IPS DF 6.9 (cell line): Measurements from ENCODE around the gene SF3A2.
A peak's percentile ranks its signal among the peaks of the same experiment; 100 is the strongest.

Source experiments
- DNase-seq: peaks from one replicate; pipeline ENCODE4 v3.0.0-alpha.2; 2013; ENCODE audit warnings: low read depth, low spot score
- H3K27ac ChIP-seq: one replicate; pipeline ENCODE4 v1.5.1; 2013; ENCODE audit warnings: low read length, control low read depth
- H3K27me3 ChIP-seq: 2 replicates; pipeline ENCODE4 v1.6.1; 2013; ENCODE audit warnings: mild to moderate bottlenecking, low read length; ENCODE audit not compliant: control insufficient read depth, insufficient read depth
- H3K36me3 ChIP-seq: 2 replicates; pipeline ENCODE4 v1.6.1; 2013; ENCODE audit warnings: low read length; ENCODE audit not compliant: control insufficient read depth, insufficient read depth
- H3K4me1 ChIP-seq: 2 replicates; pipeline ENCODE4 v1.6.1; 2013; ENCODE audit warnings: low read length; ENCODE audit not compliant: control insufficient read depth, insufficient read depth
- H3K4me3 ChIP-seq: 2 replicates; pipeline ENCODE4 v1.5.1; 2013; ENCODE audit warnings: mild to moderate bottlenecking, low read length
- H3K9me3 ChIP-seq: 2 replicates; pipeline ENCODE4 v1.6.1; 2013; ENCODE audit warnings: low read length, inconsistent platforms; ENCODE audit not compliant: control insufficient read depth, insufficient read depth
- WGBS: extraction: QIAGEN DNeasy Blood & Tissue Kit; methylation state at CpG from one replicate; pipeline ENCODE4 v1.1.7; 2013; ENCODE audit warnings: mixed read lengths, missing lambda C conversion rate; ENCODE audit not compliant: insufficient read length, insufficient coverage; 5-methylcytosine and 5-hydroxymethylcytosine counted together

SF3A2 gene

DNA sequence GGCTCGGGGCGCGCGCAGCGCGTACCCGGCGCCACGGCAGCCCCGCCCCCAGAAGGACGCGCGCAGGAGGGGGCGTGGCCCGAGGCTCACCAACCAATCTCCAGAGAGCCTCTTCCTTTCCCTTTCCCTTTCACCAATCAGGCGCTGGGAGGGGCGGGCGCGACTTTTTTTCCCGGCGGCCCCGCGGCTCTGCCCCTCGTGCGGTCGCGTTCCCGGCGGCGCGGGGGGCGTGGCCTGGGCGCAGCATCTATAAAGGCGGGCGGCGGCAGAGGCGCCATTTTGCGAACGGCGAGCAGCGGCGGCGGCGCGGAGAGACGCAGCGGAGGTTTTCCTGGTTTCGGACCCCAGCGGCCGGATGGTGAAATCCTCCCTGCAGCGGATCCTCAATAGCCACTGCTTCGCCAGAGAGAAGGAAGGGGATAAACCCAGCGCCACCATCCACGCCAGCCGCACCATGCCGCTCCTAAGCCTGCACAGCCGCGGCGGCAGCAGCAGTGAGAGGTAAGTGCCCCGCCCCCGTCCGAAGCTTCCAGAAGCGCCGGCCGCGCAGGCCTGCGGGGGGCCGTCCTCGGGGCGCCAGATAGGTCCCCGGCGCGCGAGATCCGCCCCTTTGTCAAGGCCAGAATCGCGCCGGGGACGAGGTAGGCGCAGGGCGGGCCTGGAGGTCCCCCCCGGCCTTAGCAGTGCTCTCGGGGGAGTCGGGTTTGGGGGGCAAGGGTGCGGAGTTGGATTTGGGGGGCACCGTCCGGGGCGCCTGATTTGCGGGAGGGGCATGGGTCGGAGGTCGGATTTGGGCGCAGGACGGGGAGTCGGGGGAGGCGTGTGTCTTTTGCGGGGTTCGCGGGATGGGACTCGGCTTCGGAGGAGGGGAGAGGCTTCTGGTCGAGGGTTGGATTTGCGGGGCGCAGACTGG, 32.9 kb downstream of the SF3A2 start:
- Histone ChIP-seq H3K4me3 (peak overlapping the region; percentile 97), H3K9me3 (no peaks in the 10 kb centered on the region), H3K4me1 (peaks cover 5% of the 10 kb centered on the region), H3K36me3 (peaks cover 13% of the 10 kb centered on the region), H3K27me3 (no peaks in the 10 kb centered on the region), H3K27ac (no peak overlapping the region)
- WGBS = no CpG with 5 or more reads among the region's 103 CpGs
- peak; percentile 74 for DNase-seq

DNA sequence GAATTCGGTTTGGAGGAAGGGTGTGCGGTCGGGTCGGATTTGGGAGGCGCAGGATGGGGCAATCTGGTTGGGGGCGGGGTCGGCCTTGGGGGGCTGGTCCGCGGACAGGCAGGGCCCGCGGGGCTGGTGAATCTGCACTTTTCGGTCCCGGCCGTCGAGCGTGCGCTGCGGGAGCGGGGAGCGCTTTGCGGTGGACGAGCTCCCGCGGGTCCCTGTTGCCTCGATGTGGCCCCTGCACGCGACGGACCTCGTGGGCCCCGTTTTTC, 33.5 kb downstream of the SF3A2 start:
- no peaks in the 10 kb centered on the region for H3K27me3 ChIP-seq
- H3K36me3 ChIP-seq = peaks cover 13% of the 10 kb centered on the region
- no CpG with 5 or more reads among the region's 30 CpGs for WGBS
- peak overlapping the region; percentile 97 for H3K4me3 ChIP-seq
- peaks cover 5% of the 10 kb centered on the region for H3K4me1 ChIP-seq
- H3K9me3 ChIP-seq = no peaks in the 10 kb centered on the region
- H3K27ac ChIP-seq = no peak overlapping the region
- no peak for DNase-seq

DNA sequence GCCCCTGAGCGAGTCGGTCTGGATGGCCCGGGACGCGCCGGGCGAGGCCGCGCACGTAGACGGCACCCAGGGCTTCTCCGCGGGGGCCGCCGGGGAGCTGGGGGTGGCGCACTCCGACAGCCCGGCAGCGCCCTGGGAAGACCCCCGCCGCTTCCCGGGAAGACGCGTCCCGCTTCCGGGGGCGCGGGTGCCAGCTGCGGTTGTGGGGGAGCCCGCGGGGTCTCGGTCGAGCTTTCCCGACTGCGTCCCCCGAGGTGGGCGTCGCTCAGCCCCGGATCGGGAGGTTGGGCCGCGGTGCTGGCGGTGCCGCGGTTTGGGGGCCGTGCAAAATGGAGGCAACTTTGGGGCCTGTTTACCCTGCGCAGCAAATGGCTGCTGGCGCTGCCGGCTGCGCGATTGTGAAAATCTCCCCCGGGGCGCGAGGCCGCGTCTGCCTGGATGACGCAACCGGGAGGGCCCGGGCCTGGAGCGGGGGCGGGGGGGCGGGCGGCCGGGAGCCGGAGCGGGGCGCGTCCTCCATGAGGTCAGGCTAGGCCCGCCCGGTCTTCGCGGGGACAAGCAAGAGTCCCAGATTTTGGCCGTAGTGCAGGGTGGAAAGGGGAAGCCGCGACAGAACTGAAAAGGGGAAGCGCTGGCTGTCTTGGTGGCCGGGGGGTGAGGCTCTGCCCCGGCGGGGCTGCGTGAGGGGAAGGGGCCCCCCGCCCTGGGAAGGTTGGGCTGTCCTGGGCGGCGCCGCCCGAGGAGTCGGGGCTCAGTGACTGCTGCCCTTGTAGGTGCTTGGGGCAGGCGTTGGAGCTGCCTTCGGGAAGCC, 34.0 kb downstream of the SF3A2 start:
- no CpG with 5 or more reads among the region's 88 CpGs for WGBS
- DNase-seq = no peak

DNA sequence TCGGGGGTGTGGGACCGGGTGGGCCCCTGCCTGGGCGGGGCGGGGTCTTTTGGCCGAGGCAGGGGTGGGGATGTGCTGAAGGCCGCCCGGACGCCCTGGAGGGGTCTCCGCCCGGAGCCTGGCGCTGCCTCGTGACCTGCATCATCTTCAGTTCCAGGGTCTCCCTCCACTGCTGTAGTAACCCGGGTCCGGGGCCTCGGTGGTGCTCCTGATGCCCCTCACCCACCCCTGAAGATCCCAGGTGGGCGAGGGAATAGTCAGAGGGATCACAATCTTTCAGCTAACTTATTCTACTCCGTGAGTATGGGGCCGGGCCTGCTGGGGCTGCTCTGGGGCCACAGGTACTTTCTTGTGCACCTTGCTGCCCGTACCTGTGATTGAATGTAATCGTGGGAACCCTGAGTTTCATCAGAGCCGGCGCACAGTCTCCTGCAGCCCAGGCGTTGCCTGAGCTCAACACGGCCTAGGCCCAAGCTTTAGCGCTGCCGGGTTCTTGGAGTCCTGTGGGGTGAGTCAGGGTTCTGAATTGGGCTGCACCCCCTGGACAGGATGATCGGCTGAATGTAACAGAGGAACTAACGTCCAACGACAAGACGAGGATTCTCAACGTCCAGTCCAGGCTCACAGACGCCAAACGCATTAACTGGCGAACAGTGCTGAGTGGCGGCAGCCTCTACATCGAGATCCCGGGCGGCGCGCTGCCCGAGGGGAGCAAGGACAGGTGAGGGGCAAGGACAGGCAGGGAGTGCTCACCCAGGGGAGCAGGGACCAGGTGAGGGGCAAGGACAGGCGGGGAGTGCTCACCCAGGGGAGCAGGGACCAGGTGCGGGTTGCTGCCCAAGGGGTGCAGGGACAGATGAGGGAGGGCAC, 34.8 kb downstream of the SF3A2 start:
- peaks cover 13% of the 10 kb centered on the region for H3K36me3 ChIP-seq
- H3K27me3 ChIP-seq = no peaks in the 10 kb centered on the region
- WGBS = no CpG with 5 or more reads among the region's 43 CpGs
- DNase-seq = no peak
- H3K4me1 ChIP-seq = peaks cover 6% of the 10 kb centered on the region
- H3K9me3 ChIP-seq = no peaks in the 10 kb centered on the region
- H3K27ac ChIP-seq = no peak overlapping the region
- peak overlapping the region; percentile 97; the same call in 1 of the 2 replicates for H3K4me3 ChIP-seq

More for the DNA sequence above, 34.0 kb downstream of the SF3A2 start:
- Histone ChIP-seq H3K27ac (no peak overlapping the region), H3K36me3 (peaks cover 13% of the 10 kb centered on the region), H3K27me3 (no peaks in the 10 kb centered on the region), H3K4me3 (peak overlapping the region; percentile 97), H3K4me1 (peaks cover 6% of the 10 kb centered on the region), H3K9me3 (no peaks in the 10 kb centered on the region)

DNA sequence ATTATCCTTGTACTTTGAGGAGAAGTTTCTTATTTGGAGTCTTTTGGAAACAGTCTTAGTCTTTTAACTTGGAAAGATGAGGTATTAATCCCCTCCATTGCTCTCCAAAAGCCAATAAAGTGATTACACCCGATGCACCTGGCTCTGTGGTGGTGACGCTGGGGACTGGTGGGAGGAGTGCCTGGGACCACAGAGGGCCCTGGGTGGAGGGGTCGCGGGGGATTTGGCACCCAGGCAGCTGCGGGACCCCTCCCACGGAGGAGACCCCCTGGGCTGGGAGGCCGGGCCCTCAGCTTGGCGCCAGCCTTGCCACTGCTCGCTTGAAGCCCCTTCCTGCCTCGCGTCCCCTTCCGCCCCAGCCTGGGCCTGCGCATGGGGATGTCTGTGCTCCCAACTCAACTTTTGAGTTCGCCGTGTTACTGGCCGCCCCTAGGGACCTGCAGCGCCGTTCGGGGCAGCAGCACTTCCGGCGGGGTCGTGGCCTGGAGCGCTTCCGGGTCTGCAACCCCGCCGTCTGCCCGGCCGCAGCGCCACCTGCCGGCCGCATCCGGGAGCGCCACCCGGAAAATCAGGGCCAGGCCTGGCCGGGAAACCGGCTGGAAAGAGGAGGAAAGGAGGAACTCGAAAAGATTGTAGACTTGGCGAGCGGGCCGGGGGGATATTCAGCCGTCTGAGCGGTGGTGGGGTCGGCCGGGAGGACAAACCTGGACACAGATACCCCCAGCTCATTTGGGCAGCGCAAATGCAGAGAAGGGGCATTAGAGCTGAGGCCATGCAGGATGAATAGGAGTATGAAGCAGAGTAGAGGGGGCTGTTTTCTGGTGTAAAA, 36.9 kb downstream of the SF3A2 start:
- WGBS = no CpG with 5 or more reads among the region's 45 CpGs
- Histone ChIP-seq H3K4me1 (peaks cover 6% of the 10 kb centered on the region), H3K36me3 (peaks cover 13% of the 10 kb centered on the region), H3K4me3 (no peak overlapping the region), H3K9me3 (no peaks in the 10 kb centered on the region), H3K27me3 (no peaks in the 10 kb centered on the region), H3K27ac (no peak overlapping the region)
- DNase-seq = peak; percentile 66

DNA sequence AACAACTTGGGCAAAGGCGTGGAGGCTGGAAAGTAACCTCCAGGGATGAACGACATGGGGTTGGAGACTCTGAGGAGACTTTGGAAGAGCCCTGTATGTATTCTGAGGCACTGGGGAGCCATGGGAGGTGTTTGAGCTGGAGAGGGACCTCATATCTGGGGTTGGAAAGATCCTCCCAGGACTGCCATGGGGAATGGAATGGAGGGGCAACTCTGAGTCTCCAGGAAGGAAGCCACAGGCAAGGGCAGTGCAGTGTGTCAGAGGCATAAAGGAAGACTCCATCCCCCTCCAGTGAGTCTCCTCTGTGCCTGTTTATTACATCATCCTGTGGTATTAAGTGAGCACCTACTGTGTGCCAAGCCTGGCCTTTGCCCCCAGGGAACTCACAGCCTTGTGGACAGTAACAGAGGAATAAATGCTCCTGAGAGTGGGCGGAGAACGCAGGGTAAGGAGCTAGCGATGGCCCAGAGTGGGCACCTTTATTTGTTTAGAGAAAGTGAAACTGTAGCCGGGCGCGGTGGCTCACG, 37.6 kb downstream of the SF3A2 start:
- no peak overlapping the region for H3K4me3 ChIP-seq
- WGBS = no CpG with 5 or more reads among the region's 9 CpGs
- H3K27me3 ChIP-seq = no peaks in the 10 kb centered on the region
- H3K27ac ChIP-seq = no peak overlapping the region
- H3K9me3 ChIP-seq = no peaks in the 10 kb centered on the region
- peaks cover 13% of the 10 kb centered on the region for H3K36me3 ChIP-seq
- peaks cover 6% of the 10 kb centered on the region for H3K4me1 ChIP-seq
- DNase-seq = no peak

DNA sequence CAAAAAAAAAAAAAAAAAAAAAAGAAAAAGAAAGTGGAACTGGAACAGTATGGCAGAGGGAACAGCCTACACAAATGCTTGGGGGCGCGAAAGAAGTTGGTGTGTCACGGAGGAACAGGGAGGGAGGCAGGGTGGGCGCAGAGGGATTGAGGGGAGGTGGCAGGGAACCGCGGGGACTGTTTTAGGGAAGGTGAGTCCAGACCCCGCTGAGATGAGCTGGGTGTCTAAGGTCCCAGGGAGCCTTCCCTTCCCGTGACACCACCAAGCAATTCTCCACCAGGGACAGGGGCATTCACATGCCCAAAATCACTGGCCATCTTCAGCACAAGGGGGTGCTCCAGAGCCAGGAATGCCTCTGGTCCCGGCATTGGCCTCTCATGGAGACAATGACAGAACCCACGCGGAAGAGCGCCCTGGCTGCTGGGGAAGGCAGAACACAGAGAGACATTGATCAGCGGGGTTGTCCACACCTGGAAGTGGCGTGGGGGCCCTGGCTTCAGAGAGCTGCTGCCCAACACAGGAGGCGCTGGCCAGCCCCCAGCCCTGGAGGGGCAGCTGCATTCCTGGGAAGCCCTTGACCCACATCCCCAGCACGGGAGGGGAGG, 38.4 kb downstream of the SF3A2 start:
- peak; percentile 68 for DNase-seq
- Histone ChIP-seq H3K9me3 (no peaks in the 10 kb centered on the region), H3K4me3 (no peak overlapping the region), H3K27ac (no peak overlapping the region), H3K27me3 (no peaks in the 10 kb centered on the region), H3K4me1 (peaks cover 6% of the 10 kb centered on the region), H3K36me3 (peaks cover 13% of the 10 kb centered on the region)
- no CpG with 5 or more reads among the region's 16 CpGs for WGBS

DNA sequence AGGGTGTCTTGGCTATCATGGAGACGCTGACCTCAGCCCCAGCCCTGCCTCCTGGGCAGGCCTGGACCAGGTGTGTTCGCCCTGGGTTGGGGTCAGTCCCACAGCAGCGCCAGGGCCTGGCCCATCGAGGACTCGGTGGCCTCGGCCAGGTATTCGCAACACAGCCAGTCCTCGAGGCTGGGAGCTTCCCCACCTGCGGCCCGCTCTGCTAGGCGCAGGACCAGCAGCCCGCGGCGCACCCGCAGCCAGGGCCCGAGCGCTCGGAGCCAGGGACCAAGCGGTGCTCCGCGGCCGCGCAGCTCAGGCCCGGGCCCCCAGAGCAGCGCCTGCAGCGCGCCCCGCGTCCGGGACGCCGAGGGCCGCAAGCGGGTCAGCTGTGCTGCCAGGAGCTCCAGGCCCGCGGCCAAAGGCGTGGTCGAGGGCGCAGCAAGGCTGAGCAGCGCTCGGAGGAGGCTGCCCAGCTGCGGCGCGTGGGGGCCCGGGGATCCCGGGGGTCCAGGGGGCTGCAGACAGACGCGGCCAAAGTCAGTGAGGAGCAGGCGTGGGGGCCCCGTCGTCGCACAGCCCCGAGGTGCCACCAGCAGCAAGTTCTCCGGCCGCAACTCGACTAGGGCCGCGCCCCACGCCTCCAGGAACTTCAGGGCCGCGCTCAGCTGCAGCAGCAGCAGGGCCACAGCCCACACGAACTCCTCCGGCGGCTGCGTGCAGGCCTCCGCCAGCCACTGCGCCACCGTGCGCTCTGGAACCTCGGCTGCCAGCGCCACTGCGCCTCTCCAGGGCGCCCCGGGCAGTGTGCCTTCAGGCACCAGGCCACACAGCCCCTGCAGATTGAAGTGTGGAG, 39.2 kb downstream of the SF3A2 start:
- H3K27me3 ChIP-seq = no peaks in the 10 kb centered on the region
- H3K4me1 ChIP-seq = peaks cover 6% of the 10 kb centered on the region
- H3K36me3 ChIP-seq = peaks cover 13% of the 10 kb centered on the region
- H3K4me3 ChIP-seq = no peak overlapping the region
- no CpG with 5 or more reads among the region's 74 CpGs for WGBS
- DNase-seq = no peak
- no peaks in the 10 kb centered on the region for H3K9me3 ChIP-seq
- H3K27ac ChIP-seq = no peak overlapping the region
